Mesothelial cell of epicardium (in vitro differentiated cells): Measurements from ENCODE around the gene AKIRIN2. TPM values are rescaled to one million over a fixed set of nuclear protein-coding genes. Genes with fewer than 3 reads are reported as not detected.
"Not testable (repeated sequence)": the region's sequence is repeated elsewhere in the genome, so short reads cannot be mapped to it uniquely, and the experiment has no call there.

Experiments
- DNase-seq, 2 experiments: peaks; one replicate each; pipeline ENCODE4 v3.0.0; 2021; ENCODE audit warnings: low spot score in 2 of 2; ENCODE audit not compliant: unreplicated experiment in 2 of 2
- H3K27ac Mint-ChIP-seq: 2 replicates; pipeline ENCODE4 v1.8.0; 2021; ENCODE audit warnings: mixed read lengths
- H3K27me3 Mint-ChIP-seq: 2 replicates; pipeline ENCODE4 v1.8.0; 2021; ENCODE audit warnings: low read depth, mixed read lengths
- H3K36me3 Mint-ChIP-seq: 2 replicates; pipeline ENCODE4 v1.8.0; 2021; ENCODE audit warnings: mixed read lengths
- H3K4me1 Mint-ChIP-seq: 2 replicates; pipeline ENCODE4 v1.8.0; 2021; ENCODE audit warnings: mixed read lengths
- H3K4me3 Mint-ChIP-seq: 2 replicates; pipeline ENCODE4 v1.8.0; 2021; ENCODE audit warnings: mild to moderate bottlenecking, moderate library complexity, mixed read lengths
- H3K9me3 Mint-ChIP-seq: 2 replicates; pipeline ENCODE4 v1.8.0; 2021; ENCODE audit warnings: mixed read lengths
- total RNA-seq: library from RNA; stranded (reverse); gene quantifications from 3 replicates; pipeline ENCODE4 v1.2.1, GENCODE V29; 2021
- TF ChIP-seq, protein P1 (sequence below): fragments of 200-600 bp; sonication (generic); IDR thresholded peaks from one replicate; pipeline ENCODE4 v1.5.0; 2021; ENCODE audit warnings: antibody characterized with exemption; ENCODE audit not compliant: unreplicated experiment

AKIRIN2 gene
- total RNA-seq, 1 donor from 2014 or later, result 88.1 TPM

DNA sequence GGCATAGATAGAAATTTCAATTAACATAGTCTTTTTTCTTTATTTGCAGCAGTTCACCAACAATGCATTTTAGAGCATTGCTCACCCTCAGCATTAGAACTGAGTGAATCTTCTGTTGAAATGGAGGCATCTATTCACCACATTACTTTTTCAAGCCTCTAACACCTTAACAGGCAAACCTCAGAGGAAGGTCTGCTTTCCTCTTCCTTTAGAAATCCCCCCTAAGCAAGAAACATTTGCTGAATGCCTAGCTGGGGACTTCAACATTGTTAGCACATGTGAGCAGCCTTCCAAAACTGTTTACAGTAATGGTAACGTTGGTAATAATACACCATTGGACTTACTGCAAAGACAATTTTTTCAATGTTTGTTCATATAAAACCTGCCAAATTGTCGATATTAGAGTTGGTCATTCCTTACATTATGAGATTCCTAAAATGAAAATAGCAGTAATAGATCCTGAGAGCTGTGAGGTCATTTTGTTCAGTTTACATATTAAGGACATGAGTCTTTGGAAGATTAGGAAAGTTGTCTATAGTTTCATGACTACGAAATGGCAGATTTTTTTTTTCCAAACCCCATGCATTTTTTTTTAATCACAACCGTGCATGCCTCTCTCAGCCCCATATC is 20.6 kb upstream of the AKIRIN2 start:
- TF ChIP-seq, protein P1, sequence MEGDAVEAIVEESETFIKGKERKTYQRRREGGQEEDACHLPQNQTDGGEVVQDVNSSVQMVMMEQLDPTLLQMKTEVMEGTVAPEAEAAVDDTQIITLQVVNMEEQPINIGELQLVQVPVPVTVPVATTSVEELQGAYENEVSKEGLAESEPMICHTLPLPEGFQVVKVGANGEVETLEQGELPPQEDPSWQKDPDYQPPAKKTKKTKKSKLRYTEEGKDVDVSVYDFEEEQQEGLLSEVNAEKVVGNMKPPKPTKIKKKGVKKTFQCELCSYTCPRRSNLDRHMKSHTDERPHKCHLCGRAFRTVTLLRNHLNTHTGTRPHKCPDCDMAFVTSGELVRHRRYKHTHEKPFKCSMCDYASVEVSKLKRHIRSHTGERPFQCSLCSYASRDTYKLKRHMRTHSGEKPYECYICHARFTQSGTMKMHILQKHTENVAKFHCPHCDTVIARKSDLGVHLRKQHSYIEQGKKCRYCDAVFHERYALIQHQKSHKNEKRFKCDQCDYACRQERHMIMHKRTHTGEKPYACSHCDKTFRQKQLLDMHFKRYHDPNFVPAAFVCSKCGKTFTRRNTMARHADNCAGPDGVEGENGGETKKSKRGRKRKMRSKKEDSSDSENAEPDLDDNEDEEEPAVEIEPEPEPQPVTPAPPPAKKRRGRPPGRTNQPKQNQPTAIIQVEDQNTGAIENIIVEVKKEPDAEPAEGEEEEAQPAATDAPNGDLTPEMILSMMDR, result no peak
- H3K36me3 Mint-ChIP-seq, result no peaks in the 10 kb centered on the region
- peaks cover 32% of the 10 kb centered on the region for H3K4me1 Mint-ChIP-seq
- no peaks in the 10 kb centered on the region for H3K27me3 Mint-ChIP-seq
- H3K4me3 Mint-ChIP-seq, result no peak overlapping the region
- no peak for DNase-seq
- H3K9me3 Mint-ChIP-seq, result no peaks in the 10 kb centered on the region
- H3K27ac Mint-ChIP-seq, result no peak overlapping the region

DNA sequence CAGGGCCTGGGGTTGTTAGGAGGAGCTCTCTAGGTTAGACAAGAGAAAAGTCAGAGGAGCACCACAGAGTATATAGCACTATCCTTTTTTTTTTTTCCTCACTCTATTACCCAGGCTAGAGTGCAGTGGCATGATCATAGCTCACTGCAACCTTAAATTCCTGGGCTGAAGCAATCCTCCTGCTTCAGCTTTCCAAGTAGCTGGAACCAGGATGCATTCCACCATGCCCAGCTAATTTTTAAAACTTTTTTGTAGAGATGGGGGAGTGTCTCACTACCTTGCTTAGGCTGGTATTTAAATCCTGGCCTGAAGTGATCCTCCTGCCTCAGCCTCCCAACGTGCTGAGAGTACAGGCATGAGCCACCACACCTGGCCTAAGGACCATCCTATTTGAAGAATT is 19.3 kb upstream of the AKIRIN2 start:
- TF ChIP-seq, protein P1, result no peak
- no peaks in the 10 kb centered on the region for H3K9me3 Mint-ChIP-seq
- H3K4me1 Mint-ChIP-seq, result peaks cover 35% of the 10 kb centered on the region
- no peaks in the 10 kb centered on the region for H3K36me3 Mint-ChIP-seq
- H3K4me3 Mint-ChIP-seq, result no peak overlapping the region
- DNase-seq, result no peak
- H3K27ac Mint-ChIP-seq, result no peak overlapping the region
- no peaks in the 10 kb centered on the region for H3K27me3 Mint-ChIP-seq

DNA sequence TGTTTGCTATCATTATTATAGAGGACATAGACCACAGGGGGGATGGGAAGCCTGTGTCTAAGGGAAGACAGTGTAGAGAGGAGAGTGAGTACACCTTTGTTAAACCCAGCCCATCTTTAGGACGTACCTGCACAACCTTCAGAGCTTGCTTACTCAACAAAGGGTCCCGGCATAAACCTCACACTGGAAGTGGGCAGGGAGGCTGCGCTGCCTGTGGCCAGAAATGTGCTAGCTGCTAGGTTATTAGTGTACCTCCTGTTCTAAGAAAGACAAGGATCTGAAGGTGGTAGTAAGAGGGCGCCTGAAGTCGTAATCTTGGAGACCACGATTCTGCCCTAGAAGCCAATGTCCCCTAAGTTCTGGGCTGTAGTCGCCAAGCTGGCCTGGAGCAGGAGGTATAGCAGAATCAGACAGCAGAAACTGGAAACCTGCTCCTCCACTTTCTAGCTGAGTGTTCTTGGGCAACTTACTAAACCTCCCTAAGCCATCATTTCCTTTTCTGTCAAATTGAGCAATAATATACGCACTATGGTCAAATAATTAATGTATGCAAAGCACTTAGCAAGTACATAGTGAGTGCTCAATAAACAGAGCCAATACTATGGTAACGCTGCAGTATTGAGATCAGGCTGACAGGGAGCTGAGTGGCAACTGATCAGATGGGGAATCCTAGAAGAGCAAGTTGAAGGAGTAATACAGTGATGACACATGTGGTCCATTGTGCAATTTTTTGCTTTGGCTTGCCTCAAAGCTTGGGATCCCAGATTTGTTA is 16.8 kb upstream of the AKIRIN2 start:
- Mint-ChIP-seq H3K4me1 (peaks cover 28% of the 10 kb centered on the region), H3K9me3 (no peaks in the 10 kb centered on the region), H3K36me3 (no peaks in the 10 kb centered on the region), H3K4me3 (no peak overlapping the region), H3K27ac (no peak overlapping the region), H3K27me3 (no peaks in the 10 kb centered on the region)
- no peak for DNase-seq
- TF ChIP-seq, protein P1, result no peak

DNA sequence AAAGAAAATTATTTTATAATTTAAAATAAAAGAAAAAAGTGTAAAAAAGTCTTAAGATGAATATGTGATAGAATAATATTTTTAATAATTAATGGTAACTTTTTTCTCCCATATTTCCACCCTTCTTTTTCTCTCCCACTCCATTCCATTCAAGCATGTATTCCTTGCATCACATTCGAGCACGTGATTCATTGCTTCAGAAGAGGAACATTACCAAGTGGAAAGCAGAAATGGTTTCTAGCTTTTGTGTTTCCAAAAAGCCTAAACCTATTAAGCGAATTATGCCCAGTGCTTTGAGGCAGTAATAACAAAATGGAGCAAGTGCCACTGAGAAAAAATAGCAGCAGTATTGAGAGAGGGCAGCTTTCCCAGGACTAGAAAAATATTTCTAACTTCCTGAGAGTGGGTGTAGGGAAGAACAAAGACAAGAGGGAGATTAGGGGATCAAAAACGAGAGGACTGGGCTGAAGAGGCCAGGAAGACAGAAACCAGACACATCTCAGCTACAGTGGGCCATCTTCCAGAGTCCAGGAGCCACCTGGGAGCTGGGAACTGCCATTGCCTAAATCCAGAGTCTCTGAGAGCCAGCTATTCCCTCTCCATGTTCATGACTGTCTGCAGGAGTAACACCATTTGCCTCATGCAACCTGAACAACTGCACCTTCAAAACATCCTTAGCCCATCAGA is 15.0 kb upstream of the AKIRIN2 start:
- TF ChIP-seq, protein P1, result no peak
- Mint-ChIP-seq H3K36me3 (no peaks in the 10 kb centered on the region), H3K9me3 (no peaks in the 10 kb centered on the region), H3K27ac (peak overlapping the region; percentile 19), H3K27me3 (no peaks in the 10 kb centered on the region), H3K4me3 (no peak overlapping the region), H3K4me1 (peaks cover 17% of the 10 kb centered on the region)
- DNase-seq, result no peak

DNA sequence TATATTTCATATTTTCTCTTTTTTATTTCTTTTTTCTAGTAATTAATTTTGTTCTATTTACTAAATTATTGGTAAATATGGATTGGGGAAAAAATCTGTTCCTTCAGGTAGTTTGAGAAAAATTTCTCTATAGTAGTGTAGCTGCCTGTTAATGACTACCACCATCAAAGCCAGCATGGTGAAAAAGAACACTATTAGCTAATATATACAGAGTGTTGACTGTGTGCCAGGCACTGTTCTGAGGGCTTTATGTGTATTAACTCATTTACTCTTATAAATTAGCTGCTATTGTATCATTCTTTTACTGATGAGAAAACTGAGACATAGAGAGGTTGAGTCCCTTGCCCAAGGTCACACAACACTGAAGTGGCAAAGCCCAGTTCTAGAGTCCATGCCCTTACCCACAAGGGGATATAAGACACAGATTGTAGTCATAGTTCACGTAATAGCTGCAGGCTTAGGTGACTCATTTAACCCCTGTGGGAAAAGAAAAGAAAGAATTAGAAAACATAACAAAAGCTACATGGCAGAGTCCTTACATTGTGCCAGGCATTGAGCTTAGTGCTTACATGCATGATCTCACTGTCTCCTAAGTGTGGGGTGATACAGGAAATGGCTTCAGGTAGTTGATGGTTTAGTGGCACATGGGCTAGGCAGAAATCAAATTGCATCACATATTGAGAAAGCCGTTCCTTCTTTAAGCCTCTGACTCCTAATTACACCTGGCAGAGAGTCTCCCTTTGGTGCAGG is 12.2 kb upstream of the AKIRIN2 start:
- H3K4me3 Mint-ChIP-seq, result no peak overlapping the region
- TF ChIP-seq, protein P1, result no peak
- peaks cover 11% of the 10 kb centered on the region for H3K4me1 Mint-ChIP-seq
- H3K36me3 Mint-ChIP-seq, result no peaks in the 10 kb centered on the region
- H3K27me3 Mint-ChIP-seq, result no peaks in the 10 kb centered on the region
- DNase-seq, result no peak
- H3K9me3 Mint-ChIP-seq, result no peaks in the 10 kb centered on the region
- H3K27ac Mint-ChIP-seq, result no peak overlapping the region

DNA sequence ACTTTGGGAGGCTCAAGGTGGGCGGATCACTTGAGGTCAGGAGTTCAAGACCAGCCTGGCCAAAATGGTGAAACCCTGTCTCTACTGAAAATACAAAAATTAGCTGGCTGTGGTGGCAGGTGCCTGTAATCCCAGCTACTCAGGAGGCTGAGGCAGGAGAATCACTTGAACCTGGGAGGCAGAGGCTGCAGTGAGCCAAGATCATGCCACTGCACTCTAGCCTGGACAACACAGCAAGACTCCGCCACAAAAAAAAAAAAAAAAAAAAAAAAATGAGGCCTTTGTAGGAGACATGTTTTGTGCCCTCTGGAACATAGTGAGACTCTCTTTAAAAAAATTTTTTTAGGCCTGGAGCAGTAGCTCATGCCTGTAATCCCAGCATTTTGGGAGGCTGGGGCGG is 10.7 kb upstream of the AKIRIN2 start:
- not testable (repeated sequence) for H3K9me3 Mint-ChIP-seq, H3K36me3 Mint-ChIP-seq

More for the DNA sequence above, 10.7 kb upstream of the AKIRIN2 start:
- not testable (repeated sequence) for DNase-seq, H3K27ac Mint-ChIP-seq, H3K4me1 Mint-ChIP-seq, H3K4me3 Mint-ChIP-seq, H3K27me3 Mint-ChIP-seq
